Thoracic aorta (tissue), 2 donors: Measurements from ENCODE around the gene EXOC7. TPM values are rescaled to one million over a fixed set of nuclear protein-coding genes. Genes with fewer than 3 reads are reported as not detected.

ENCODE experiments used
- ATAC-seq: fragments of 150-250 bp; one replicate; pipeline ENCODE4 v1.8.0; 2017; ENCODE audit warnings: low read depth; ENCODE audit not compliant: insufficient number of reproducible peaks, low FRiP score
- DNase-seq: peaks from one replicate; pipeline ENCODE4 v3.0.0-alpha.2; 2020; ENCODE audit warnings: low spot score
- H3K27ac ChIP-seq, 2 donors: fragments of 200-600 bp; sonication (generic); 1 replicate in 1 of 2; 2 replicates in 1 of 2; pipeline ENCODE4 v1.5.1; 2016; ENCODE audit warnings: mild to moderate bottlenecking in 2 of 2, moderate library complexity in 2 of 2
- H3K27me3 ChIP-seq: fragments of 200-600 bp; sonication (generic); replicated peaks from 2 replicates; pipeline ENCODE4 v1.6.0; 2016; ENCODE audit warnings: mild to moderate bottlenecking; ENCODE audit not compliant: insufficient read depth
- H3K36me3 ChIP-seq: fragments of 200-600 bp; sonication (generic); one replicate; pipeline ENCODE4 v1.5.1; 2016
- H3K4me1 ChIP-seq, 2 donors: fragments of 200-600 bp; sonication (generic); 1 replicate in 1 of 2; 2 replicates in 1 of 2; pipeline versions ENCODE4 v1.5.1 to v1.6.0; 2016; ENCODE audit warnings: low read depth in 2 of 2, mild to moderate bottlenecking in 1 of 2; ENCODE audit not compliant: control insufficient read depth in 1 of 2
- H3K4me3 ChIP-seq: fragments of 200-600 bp; sonication (generic); 2 replicates; pipeline ENCODE4 v1.5.1; 2016; ENCODE audit warnings: mild to moderate bottlenecking
- H3K9me3 ChIP-seq: fragments of 200-600 bp; sonication (generic); 2 replicates; pipeline ENCODE4 v1.5.1; 2016
- CTCF ChIP-seq: fragments of 200-600 bp; sonication (generic); IDR thresholded peaks from one replicate; pipeline ENCODE4 v1.5.1; 2019; ENCODE audit warnings: antibody characterized with exemption
- total RNA-seq, 2 donors: library from RNA; depleted of rRNA; stranded (reverse); fragments of >200 nt; gene quantifications; one replicate each; pipeline versions ENCODE4 v1.1.0 to v1.2.3, GENCODE V29; 2016

EXOC7 gene
- total RNA-seq, 2 donors from 2014 or later, result 79.7 to 94.0 TPM

GRCh38 chr17:76051561-76051960 lies 52.0 kb downstream of the EXOC7 start:
- no peak for ATAC-seq
- no peak overlapping the region for H3K27ac ChIP-seq

GRCh38 chr17:76050538-76051467 lies 52.8 kb downstream of the EXOC7 start:
- H3K4me1 ChIP-seq, result no peaks in the 10 kb centered on the region
- no peak overlapping the region for H3K4me3 ChIP-seq
- no peak for ATAC-seq
- H3K27ac ChIP-seq, result no peak overlapping the region
- no peaks in the 10 kb centered on the region for H3K9me3 ChIP-seq
- DNase-seq, result no peak
- no peak for TF ChIP-seq CTCF
- no peaks in the 10 kb centered on the region for H3K27me3 ChIP-seq
- H3K36me3 ChIP-seq, result peaks cover 50% of the 10 kb centered on the region

More at GRCh38 chr17:76051561-76051960, 52.0 kb downstream of the EXOC7 start:
- H3K27me3 ChIP-seq, result no peaks in the 10 kb centered on the region
- no peak overlapping the region for H3K4me3 ChIP-seq
- no peak for DNase-seq
- peaks cover 50% of the 10 kb centered on the region for H3K36me3 ChIP-seq
- H3K9me3 ChIP-seq, result no peaks in the 10 kb centered on the region
- no peaks in the 10 kb centered on the region for H3K4me1 ChIP-seq
- no peak for TF ChIP-seq CTCF

DNA sequence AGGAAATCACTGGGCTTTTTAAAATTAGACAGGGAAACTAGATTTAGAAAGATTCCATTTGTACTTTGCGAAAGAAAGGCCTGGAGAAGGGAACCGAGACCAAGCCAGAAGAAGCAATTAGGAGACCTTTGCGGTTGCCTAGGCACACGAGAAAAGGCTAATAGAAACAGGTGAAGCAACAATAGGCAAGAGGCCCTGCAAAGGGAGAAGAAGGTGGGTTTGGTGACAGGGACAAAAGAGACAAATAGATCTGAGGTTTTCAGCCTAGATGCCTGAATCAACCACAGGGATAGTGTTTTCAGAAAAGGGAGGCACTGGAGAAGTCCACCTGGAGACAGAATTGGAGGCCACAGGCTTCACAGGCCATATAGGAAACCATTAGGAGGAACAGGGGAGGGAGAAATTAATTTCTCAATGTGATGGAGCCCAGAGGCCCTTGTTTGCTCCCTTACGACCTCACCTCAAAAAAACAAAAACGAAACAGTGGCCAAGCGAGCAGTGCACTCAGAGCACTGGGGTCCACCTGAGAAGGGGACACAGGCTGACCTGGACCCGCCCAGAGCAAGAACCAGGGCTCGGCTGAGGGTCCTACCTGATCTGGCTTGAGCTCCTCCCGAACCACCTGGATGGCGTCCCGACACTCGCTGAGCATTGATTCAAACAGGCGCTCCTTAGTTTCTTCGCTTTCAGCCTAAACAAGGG lies 53.6 kb downstream of the EXOC7 start:
- Histone ChIP-seq H3K4me1 (no peaks in the 10 kb centered on the region), H3K27ac (no peak overlapping the region), H3K4me3 (no peak overlapping the region), H3K9me3 (no peaks in the 10 kb centered on the region), H3K27me3 (no peaks in the 10 kb centered on the region), H3K36me3 (peaks cover 58% of the 10 kb centered on the region)
- ATAC-seq (no peak), DNase-seq (no peak)
- TF ChIP-seq CTCF, result no peak

GRCh38 chr17:76049239-76049638 lies 54.3 kb downstream of the EXOC7 start:
- Histone ChIP-seq H3K4me1 (no peaks in the 10 kb centered on the region), H3K36me3 (peaks cover 65% of the 10 kb centered on the region), H3K9me3 (no peaks in the 10 kb centered on the region), H3K27me3 (no peaks in the 10 kb centered on the region), H3K4me3 (no peak overlapping the region), H3K27ac (no peak overlapping the region)
- no peak for TF ChIP-seq CTCF
- DNase-seq, result no peak
- no peak for ATAC-seq

- Histone ChIP-seq H3K36me3 (peaks cover 71% of the 10 kb centered on the region), H3K27me3 (no peaks in the 10 kb centered on the region), H3K4me3 (no peak overlapping the region), H3K4me1 (no peaks in the 10 kb centered on the region), H3K9me3 (no peaks in the 10 kb centered on the region), H3K27ac (no peak overlapping the region)
- DNase-seq (no peak), ATAC-seq (no peak)
- no peak for TF ChIP-seq CTCF
Measured at GRCh38 chr17:76048711-76049110, 54.9 kb downstream of the EXOC7 start.
